ENCODE results near the gene RAB4A. TPM values are rescaled to one million over a fixed set of nuclear protein-coding genes. Genes with fewer than 3 reads are reported as not detected.
A peak's percentile ranks its signal among the peaks of the same experiment; 100 is the strongest.

The RAB4A gene
- total and polyA plus RNA-seq, 10 of the 15 experiments (the other 5 are each of a cell fraction or from before 2014, with no cell fraction given): 4.0 to 35.8 (median 17.7) TPM

DNA sequence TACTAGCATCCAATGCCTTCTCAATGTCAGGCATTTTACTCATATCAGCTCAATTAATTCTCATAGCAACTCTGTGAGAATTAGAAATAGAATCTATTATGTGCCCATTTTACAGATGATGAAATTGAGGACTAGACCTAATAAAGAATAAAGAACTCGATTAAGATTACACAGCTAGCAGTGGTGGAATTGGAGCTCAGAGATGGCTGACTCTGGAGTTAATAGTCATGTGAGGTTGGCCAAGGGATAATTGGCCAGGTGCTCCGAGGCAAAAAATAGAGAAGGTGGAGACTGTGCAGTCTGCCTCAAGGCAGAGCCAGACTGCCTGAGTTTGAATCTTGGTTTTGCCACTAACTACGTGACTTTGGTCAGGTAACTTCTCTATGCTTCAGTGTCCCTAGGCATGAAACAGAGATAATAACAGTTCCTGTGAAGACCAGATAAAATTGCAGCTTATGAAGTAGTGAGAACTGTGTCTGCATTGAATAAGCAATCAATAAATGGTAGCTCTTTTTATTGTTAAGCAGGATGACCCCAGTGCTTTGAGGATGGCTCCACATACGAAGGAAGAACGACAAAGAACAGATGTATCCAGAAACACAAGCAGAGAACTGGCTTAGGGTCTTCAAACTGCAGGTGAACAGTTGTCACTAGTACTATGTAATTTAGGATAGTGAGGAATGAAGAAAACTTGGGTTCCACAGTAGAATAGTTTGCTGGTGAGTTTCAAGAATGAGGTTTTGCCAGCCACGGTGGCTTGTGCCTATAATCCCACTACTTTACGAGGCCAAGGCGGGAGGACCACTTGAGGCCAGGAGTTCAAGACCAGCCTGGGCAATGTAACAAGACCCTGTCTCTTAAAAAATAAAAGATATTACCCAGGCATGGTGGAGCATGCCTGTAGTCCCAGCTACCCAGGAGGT, 78.8 kb downstream of the RAB4A start:
- 43% methylated on average over 8 of the region's 8 CpGs for WGBS (ENCODE audit: insufficient coverage, insufficient replicate concordance, low lambda C conversion rate, missing lambda C conversion rate)
- intact Hi-C loops (cut with micrococcal nuclease; ENCODE audit: unreplicated experiment) (no loop called here), in situ Hi-C loops (cut with MboI) (no loop called here)
- SMC1A ChIA-PET (ENCODE audit: uncharacterized antibody, unreplicated experiment): no interaction called here
- Histone ChIP-seq H2AFZ (ENCODE audit: control insufficient read depth, low read depth, low read length) (no peak overlapping the region), H3K9ac (ENCODE audit: control insufficient read depth, insufficient read depth, low read length) (no peak overlapping the region), H3K9me3 (replicated peaks; ENCODE audit: control insufficient read depth, insufficient read depth, low read length) (peaks cover 4% of the 10 kb centered on the region), H3K27ac (ENCODE audit: control insufficient read depth, insufficient read depth) (no peak overlapping the region), H3K4me1 (ENCODE audit: control insufficient read depth, insufficient read depth, low read length) (no peaks in the 10 kb centered on the region), H4K20me1 (ENCODE audit: control insufficient read depth, insufficient read depth) (no peaks in the 10 kb centered on the region), H3K4me3 (no peak overlapping the region), H3K27me3 (replicated peaks in 1 of 2; ENCODE audit: control insufficient read depth in 2 of 2, insufficient read depth in 2 of 2, low read length in 1 of 2) (peaks cover 0 to 5% of the 10 kb centered on the region in 2 experiments; a peak in 2 of 4 replicates), H3K79me2 (ENCODE audit: control insufficient read depth, insufficient read depth, low read length) (no peaks in the 10 kb centered on the region), H3K36me3 (ENCODE audit: control insufficient read depth in 2 of 2, insufficient read depth in 2 of 2, low read length in 1 of 2) (no peaks in the 10 kb centered on the region), H3K4me2 (ENCODE audit: control insufficient read depth, insufficient read depth) (no peak overlapping the region)
- no peak for ATAC-seq
- FAIRE-seq: peak; percentile 18
- RAD21 ChIA-PET (ENCODE audit: unreplicated experiment): no interaction called here
- POLR2A ChIA-PET: no interaction called here
- no TSS peak for BruUV-seq (replicated peaks)
- TF ChIP-seq FOXK2 (IDR thresholded peaks at IDR 0.05): no peak
- no peak for TF ChIP-seq RELA (IDR thresholded peaks at IDR 0.05; ENCODE audit: borderline replicate concordance, partially characterized antibody)
- CTCF ChIA-PET: interaction anchor here (1.7 kb wide), 1 partner anchor 11 kb away, joined by 4 read pairs; no protein-coding TSS in a partner anchor
- DNase-seq (ENCODE audit: low read depth, low spot score): no peak

GRCh38 chr1:229352975-229353374, 82.1 kb downstream of the RAB4A start:
- Histone ChIP-seq H2AFZ (ENCODE audit: control insufficient read depth, low read depth, low read length) (no peak overlapping the region), H3K27me3 (replicated peaks in 1 of 2; ENCODE audit: control insufficient read depth in 2 of 2, insufficient read depth in 2 of 2, low read length in 1 of 2) (peaks cover 0 to 2% of the 10 kb centered on the region in 2 experiments; a peak in 1 of 4 replicates), H3K4me3 (no peak overlapping the region), H3K4me2 (ENCODE audit: control insufficient read depth, insufficient read depth) (no peak overlapping the region), H3K9me3 (replicated peaks; ENCODE audit: control insufficient read depth, insufficient read depth, low read length) (peaks cover 6% of the 10 kb centered on the region), H3K9ac (ENCODE audit: control insufficient read depth, insufficient read depth, low read length) (no peak overlapping the region), H4K20me1 (ENCODE audit: control insufficient read depth, insufficient read depth) (no peaks in the 10 kb centered on the region), H3K36me3 (ENCODE audit: control insufficient read depth in 2 of 2, insufficient read depth in 2 of 2, low read length in 1 of 2) (no peaks in the 10 kb centered on the region), H3K4me1 (ENCODE audit: control insufficient read depth, insufficient read depth, low read length) (no peaks in the 10 kb centered on the region), H3K79me2 (ENCODE audit: control insufficient read depth, insufficient read depth, low read length) (no peaks in the 10 kb centered on the region), H3K27ac (ENCODE audit: control insufficient read depth, insufficient read depth) (no peak overlapping the region)
- CTCF ChIA-PET: interaction anchor here (1.3 kb wide), 1 partner anchor 75 kb away, joined by 4 read pairs; no protein-coding TSS in a partner anchor
- DNase-seq (ENCODE audit: low read depth, low spot score): no peak
- WGBS (ENCODE audit: insufficient coverage, insufficient replicate concordance, low lambda C conversion rate, missing lambda C conversion rate): 38% methylated on average over 2 of the region's 2 CpGs
- SMC1A ChIA-PET (ENCODE audit: uncharacterized antibody, unreplicated experiment): interaction anchor here (1.1 kb wide), 1 partner anchor 8 kb away, joined by 3 read pairs; no protein-coding TSS in a partner anchor
- in situ Hi-C loops (cut with MboI) (no loop called here), intact Hi-C loops (cut with micrococcal nuclease; ENCODE audit: unreplicated experiment) (no loop called here)
- RAD21 ChIA-PET (ENCODE audit: unreplicated experiment): no interaction called here
- POLR2A ChIA-PET: no interaction called here
- ATAC-seq: no peak
- no peak for FAIRE-seq
- no TSS peak for BruUV-seq (replicated peaks)
- no peak for TF ChIP-seq JUNB (IDR thresholded peaks at IDR 0.05)
- no peak for TF ChIP-seq STAT1 (conservative IDR thresholded peaks at IDR 0.05)
- TF ChIP-seq ZBTB11 (CRISPR knock-in tag; IDR thresholded peaks at IDR 0.05): no peak
- no peak for TF ChIP-seq ZBTB4 (CRISPR knock-in tag; IDR thresholded peaks at IDR 0.05)
- TF ChIP-seq RBBP5 (conservative IDR thresholded peaks at IDR 0.05): no peak
- no peak for TF ChIP-seq LARP7 (IDR thresholded peaks at IDR 0.05)
- TF ChIP-seq SP1 (IDR thresholded peaks at IDR 0.05; ENCODE audit: low read depth, low read length): no peak
- no peak for TF ChIP-seq DPF2 (IDR thresholded peaks at IDR 0.05)
- no peak for TF ChIP-seq MTA2 (IDR thresholded peaks at IDR 0.05; ENCODE audit: low read depth)
